COR-L47 (cell line): ENCODE measurements around the gene PEX5L.
A peak's percentile ranks its signal among the peaks of the same experiment; 100 is the strongest.

ENCODE experiments used
- DNase-seq: peaks from one replicate; lab custom pipeline; 2025; lab: John Stamatoyannopoulos, UW

PEX5L gene

DNA sequence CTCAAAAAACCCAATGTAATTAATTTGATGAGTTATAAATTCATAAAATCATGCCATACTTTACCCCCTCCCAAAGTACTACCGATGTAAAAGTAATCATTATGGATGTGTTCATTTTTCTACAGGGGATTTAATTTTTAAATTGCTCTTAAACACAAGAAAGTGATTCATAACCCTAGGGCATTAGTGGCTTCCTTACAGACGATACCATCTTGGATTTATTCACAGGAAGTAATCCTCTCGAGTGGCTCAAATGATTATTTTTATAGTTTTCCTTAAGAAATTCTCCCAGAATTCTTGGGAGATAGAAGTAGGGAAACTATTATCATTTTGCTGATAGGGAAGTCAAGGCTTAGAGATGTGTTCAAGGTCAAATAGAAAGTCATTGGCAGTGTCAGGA lies 80.9 kb downstream of the PEX5L start:
- DNase-seq: no peak

DNA sequence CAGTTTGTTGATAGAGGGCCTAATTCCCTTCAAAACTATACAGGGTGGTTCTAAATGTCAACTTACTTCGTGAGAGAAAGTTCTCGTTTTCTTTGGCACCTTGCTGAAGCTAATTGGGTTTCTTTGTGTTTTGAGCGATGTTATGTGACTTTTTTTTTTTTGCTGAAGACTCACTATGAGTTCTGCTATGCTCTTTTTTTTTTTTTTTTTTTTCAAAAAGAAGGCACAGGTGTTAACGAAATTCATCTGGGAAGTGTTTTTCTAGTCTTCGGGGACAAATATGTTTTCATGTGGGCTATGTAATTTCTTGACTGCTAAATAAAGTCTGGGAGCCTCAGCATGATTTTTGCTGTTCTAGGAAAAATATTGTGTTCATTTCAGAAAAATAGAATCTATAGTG lies 81.5 kb downstream of the PEX5L start:
- DNase-seq: no peak

DNA sequence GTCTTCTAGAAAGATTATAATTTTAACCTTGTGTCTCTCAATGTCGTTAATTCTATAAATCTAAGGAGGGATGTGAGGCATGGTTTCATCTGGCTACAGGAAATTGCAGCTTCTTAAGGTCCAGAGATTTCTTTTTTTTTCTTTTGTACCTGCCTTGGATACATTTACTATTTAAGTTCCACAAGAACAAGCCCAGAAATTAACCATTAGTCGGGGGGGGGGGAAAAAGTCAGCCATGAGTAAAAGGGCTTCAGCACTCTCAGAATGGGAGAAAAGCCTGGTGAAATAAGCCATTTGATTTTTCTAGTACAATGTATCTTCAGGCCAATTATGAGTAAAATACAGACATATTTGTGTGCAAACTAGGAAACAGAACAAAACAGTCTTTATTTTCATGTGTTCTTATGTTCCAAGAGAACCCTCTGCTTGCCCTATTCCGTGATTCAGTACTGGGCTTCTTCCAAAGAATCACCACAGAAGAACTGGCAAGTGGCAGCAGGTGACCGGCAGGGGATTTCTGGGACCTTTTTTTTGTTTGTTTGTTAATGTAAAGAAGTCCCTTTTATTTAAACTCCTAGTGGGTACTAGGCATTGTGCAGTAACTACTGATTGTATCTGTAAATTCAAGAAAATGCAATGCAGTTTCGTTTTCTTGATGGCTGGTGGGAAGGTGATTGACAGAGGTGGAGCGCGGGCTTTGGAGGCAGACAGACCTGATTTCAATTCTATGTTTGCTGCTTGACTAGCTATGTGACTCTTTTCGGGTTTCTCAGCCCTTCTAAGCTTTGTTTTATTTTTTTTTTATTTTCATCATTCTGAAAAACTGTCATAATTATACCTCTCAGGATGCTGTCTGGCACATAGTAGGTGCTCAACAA lies 82.5 kb downstream of the PEX5L start:
- no peak for DNase-seq

DNA sequence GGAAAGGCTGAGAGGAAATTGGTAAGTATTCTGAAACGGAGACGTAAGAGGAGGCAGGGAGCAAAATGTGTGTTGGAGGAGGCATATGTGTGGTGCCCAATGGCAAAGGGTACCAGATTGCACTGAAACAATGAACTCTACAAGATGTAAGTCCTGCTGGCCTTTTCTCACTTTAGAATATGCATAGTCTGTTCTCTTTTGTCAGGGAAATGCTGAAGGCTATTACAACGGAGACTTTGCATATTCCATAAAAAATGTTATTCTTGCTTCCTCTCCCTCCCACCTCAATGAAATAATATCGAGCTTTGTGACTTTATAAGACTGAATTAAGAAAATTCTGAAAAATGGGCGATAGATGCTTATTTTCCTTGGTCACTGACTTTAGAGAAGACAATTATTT lies 85.9 kb downstream of the PEX5L start:
- no peak for DNase-seq

DNA sequence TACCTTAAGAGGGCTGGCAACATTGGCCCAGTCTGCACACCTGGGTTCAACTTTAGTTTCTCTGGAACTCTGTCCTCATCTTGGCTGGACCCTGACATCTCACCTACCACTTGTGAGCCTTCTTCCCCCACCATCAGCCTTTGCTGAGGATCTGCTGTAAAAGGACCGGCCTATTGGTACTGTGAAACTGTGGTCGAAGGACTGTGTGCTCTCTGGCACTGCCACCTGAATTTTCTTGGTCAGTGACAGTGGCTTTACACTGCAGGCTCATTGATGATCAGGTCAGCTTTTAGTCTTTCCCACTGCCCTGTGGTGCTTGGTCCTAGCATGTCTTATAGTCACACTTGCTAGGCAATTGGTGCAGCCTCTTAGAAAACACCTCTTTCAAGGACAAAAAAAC lies 86.9 kb downstream of the PEX5L start:
- DNase-seq: no peak

DNA sequence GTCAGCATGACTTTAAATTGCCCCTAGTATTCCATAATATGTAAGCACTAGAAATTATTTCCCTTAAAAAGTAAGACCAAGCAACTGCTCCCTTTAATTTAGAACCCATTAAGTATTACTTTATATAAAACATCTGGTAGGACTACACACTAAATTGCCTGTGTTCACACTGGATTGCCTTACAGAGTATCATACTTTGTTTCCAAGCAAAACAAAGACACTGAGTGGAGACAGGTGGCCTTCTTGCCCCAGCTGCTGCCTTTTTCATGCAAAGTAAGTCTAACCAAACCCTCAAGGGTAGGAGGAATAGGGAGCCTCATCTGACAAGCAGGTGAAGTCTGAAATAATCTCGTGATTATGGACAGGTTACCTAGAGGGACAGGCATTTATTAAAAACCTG lies 87.3 kb downstream of the PEX5L start:
- DNase-seq: peak; percentile 73

DNA sequence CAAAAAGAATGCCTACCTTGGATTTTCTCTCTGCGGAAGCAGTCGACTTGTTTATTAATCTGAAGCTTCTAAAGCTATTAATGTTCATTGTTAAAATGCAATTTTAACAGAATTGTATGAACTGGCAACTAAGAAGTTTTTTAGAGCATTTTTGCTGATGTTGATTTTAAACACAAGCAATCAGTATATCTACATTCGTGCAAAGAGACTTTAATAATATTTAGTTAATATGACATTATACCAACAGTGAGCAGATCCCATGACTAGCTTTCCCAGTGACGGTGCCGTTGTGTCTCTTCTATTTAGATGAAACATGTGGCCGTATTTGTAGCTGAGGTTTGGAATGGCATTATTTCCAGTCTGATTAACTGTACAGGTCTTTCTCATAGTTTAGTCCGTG lies 88.0 kb downstream of the PEX5L start:
- DNase-seq: no peak

DNA sequence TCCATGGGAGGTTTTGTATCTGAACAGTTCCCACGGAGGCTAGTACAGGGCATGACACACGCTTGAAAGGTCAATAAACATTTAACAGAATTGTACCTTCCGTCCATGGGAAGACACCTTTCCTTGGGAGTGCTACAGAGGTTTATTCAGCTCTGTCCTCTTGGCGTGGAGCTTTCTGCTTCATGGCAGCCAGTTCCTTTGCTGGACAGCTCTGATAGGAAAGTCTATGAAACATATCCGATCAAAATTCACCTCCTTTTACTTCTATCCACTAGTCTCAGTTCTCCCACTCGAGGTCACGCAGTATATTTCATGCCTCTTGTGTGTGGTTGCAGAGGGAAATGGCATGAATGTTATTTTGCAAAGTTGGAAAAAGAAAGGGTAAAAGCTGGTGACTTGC lies 91.2 kb downstream of the PEX5L start:
- DNase-seq: no peak

DNA sequence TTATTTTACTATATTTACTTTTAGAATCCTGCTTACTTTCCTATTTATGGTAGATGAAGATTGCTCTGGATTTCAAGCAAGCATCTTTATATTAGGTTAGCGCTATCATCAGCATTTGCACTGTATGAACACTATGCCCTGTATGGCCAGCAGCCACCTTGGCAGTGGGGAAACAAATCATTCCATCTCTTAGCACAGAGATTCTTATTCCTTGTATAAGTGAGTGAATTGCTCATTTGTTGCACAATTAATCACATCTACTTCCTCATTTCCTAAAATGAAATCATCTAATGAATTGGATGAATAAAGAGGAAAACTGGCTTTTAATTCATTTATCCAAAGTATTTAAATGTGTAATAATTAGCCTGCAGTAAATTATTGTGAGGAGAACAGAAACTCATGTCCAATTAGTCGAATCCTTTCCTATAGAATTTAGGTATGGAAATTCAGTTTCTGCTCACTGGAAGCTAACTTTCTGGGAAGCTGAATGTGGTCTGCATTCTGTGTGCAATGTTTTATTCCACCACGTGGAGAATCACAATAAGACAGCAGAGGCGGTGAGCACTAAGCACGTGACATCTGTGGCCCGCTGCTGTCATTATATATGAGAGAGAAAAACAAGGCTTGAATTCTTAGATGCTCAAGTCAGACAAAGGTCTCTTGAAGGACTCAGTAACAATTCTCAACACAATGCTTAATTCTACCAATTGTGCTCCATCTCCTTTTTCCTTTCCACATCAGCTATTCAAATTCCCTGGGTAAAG lies 93.4 kb downstream of the PEX5L start:
- DNase-seq: no peak

DNA sequence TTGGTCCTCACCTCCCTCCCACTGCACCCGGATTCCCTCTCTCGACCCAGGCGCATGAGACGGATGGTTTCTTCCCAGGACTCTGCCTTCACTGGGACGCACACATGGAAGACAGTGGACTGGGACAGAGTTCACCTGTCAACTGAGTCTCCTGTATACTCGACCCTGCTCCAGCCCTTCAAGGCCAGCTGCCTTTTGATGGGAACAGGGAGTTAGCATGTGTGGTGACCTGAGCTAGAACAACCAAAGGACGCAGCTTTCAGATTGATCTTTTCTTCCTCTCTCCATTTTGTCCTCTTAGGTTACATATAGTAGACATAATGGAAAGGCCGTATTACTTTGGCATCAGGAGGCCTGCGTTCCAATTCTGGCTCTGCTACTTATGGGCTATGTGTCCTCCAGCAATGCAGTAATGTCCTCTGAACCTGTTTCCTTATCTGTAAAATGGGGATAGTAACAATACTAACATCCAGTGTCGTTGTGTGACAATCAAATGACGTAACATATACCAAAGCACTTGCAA lies 94.1 kb downstream of the PEX5L start:
- DNase-seq: no peak

DNA sequence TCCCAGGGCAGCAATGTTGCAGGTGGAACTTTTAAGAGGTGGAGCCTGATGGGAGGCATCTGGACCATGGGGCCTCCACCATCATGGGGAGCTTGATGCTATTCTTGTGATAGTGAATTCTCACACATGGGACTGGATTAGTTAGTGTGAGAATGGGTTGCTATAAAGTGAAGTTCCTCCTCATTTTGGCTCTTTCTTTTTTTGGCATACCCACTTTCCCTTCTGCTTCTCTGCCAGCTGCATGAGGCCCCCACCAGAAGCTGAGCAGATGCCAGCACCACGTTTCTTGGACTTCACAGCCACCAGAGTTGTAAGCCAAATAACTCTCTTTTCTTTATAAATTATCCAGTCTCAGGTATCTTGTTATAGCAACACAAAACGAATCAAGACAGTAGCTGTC lies 101.0 kb downstream of the PEX5L start:
- no peak for DNase-seq

DNA sequence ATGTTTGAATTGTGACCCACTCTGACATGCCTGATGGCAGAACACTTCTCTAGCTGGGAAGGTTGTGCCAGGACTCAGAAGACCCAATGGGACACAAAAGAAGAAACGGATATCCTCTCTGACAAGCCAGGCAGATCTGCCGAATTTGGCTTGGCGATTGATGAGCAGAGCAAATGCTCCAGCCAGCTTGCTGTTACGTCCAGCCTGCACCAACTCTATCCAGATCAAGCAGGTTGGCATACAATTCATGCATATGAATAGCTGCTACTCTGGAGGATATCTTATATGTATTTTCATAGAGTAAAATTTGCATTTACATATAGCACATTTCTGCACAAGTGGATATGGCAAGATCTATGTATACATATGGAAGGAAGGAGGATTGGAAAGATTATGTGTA lies 102.8 kb downstream of the PEX5L start:
- DNase-seq: no peak

DNA sequence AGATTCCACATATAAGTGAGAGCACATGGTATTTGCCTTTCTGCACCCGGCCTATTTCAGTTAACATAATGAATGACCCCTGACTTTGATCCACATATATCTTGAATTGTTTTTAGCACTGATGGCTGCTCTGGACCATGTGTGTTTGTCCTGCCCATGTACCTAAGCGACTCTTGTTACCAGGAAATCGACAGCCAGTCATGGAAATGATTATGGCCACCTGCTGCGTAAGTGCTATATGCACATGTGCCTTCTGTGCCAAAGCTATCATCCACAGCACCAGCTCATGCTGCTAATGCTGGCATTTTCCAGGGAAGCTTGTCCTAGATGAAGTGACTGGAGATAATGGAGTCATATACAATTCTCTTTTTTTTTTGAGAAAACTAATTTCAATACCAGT lies 103.7 kb downstream of the PEX5L start:
- peak; percentile 81 for DNase-seq

DNA sequence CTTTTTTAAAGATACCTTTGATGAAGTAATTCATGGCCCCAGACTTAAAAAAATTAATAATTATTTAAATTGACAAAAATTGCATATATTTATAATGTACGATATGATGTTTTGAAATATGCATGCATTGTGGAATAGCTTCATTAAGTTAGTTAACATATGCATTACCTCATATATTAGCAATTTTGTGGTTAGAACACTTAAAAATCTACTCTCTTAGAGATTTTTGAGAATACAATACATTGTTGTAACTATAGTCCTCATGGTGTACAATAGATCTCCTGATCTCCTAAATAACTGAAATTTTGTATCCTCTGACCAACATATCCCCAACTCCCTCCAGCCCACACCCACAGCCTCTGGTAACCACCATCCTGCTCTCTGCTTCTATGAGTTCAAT lies 104.1 kb downstream of the PEX5L start:
- DNase-seq: no peak

DNA sequence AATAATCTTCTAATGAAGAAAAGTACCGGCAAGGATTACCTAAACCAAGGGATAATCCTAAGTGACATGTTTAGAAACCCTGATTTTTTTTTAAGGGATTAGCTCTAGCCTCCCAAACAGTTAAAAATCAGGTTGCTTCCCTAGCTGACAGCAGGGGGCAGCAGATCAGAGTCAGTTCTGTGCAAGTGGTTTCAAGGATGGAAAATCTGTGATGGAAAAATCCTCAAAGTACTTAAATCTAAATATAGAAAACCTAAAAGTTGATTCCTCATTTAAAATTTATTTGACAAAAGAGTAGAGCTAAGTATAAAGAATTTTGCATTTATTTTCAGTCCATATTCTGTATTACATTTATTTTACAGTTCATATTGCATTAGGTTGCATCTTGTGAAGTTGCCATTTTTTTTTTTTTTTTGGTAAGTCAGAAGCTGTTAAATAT lies 107.6 kb downstream of the PEX5L start:
- peak; percentile 53 for DNase-seq

DNA sequence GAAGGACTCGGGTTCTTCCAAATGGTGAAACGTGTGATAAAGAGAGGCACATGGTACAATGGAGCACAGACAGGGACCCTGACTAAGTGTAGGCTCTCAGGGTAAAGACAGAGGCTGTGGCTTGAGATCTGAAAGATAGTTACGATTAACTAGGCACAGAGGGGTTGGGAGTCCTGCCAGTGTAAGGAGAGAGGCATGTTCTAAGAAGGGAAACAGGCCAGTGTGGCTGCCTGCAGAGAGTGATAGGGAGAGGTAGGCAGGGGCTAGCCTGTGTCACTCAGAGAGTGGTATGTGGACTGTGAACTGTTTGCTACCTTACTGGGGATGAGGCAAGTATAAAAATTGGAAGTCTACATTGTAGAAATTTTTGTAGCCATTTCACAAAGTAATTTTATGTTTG lies 109.5 kb downstream of the PEX5L start:
- DNase-seq: no peak

DNA sequence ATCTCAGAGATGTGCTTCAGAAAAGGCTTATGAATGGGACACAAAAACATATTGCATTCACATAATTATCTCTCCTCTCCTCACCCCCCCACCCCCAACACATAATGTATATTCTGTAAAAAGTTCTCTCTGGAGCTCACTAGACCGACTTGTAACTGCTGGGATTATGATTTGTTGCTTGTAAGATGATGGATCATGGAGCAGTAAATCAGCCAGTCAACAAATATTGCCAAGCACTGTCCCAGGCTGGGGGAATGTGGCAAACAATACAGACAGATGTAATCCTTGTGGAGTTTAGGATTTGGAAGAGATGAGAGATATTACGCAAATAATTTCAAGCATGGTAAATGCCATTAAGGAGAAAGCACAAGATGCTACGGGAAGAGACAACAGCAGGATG lies 114.8 kb downstream of the PEX5L start:
- DNase-seq: no peak

DNA sequence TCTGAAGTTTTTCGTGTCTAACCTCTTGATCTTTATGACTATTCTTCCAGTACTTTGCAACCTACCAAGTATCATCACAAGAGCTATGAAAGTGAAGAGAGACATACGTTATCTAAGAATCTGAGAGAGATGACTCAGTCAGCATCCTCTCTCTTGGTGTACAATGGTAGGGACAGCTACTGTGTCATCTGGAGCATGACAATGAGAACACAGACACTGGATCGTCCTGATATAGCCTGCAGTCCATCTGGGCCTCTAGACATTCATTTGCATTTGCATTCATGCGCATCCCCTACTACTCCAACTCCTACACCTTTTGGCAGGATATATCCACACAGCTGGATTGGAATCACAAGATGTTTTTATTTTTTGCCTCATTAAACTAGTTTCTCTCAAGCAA lies 115.2 kb downstream of the PEX5L start:
- no peak for DNase-seq

DNA sequence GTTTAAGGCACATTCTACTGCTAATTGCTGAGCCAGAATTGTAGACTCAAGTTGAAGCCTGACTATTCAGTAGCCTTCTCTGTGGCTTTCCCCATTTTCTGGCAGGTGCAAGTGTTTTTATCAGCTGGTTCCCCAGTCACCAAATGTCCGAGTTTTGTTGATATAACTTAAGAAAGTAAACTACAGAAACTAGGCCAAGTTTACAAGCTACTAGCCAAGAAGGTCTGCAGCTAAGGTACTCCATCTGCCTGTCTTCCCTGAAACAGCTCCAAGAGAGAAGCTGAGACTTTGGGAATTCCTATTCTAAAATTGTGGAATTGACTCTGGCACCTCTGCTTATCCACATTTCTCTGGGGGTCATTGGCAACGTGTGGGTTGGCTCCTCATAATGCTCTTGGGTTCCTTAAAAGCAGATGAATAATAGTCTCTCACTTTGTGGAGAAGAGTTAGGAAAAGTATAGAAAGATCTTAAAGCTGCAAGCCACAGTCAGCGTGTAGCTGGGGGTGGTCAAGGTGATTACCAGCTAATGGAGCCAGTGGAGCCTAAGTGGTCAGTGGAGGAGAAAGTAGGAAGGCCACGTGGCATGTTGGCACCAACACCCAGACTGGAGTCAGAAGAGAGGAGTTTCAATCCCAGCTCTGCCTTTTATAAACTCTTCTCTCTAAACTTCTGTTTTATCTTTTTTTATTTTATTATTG lies 128.8 kb downstream of the PEX5L start:
- no peak for DNase-seq

DNA sequence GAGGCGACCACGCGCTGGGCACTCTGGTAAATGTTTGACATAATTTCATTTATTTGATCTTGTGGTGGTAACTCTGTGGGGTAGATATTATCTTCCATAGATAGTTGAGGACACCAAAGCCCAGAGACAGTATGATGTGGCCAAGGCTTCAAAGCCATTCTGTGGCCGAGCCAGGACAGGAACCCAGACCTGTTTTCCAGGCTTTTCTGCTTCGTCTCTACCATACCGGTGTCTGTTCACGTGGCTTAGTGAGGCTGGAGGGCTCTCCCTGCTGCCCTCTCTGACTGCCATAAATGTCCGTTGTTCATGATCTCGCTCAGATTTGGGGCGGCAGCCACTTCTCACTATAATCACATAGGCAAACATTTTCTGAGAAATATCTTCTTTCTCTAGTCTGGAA lies 134.7 kb downstream of the PEX5L start:
- no peak for DNase-seq

DNA sequence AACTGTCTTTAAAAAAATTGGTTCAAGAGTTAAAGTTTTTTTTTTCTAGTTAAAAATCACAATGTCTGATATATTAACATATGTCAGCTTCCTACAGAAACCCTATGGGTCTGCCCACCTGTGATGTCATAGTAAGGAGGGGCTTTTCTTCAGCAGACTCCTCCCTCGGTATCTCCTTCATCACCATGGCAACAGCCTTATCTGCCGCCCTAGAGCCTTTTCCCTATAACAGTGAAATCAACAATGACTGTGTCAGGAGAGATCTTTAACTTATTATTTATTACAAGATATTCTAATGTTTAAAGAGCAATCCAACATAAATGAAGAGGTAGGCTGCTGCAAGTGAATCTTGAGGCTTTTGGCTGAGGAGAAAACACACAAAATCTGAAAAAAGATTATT lies 138.7 kb downstream of the PEX5L start:
- DNase-seq: peak; percentile 22

DNA sequence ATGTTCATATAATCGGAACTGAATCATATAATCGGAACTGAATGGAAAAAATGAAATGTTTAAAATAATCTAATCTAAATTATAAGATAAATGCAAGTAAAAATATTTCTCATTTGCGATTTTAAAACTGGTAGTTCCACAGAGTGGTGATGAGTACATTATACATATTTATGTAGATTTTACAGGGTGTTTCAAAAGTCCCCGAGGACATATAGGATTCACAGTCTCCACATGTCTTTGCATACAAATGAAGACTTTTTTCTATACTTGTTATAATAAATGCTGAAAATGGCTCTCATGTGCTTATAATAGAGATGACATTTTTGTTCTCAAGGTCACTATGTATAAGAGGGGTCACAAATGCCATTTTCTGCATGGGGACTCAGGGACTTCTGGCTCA lies 139.5 kb downstream of the PEX5L start:
- DNase-seq: no peak

DNA sequence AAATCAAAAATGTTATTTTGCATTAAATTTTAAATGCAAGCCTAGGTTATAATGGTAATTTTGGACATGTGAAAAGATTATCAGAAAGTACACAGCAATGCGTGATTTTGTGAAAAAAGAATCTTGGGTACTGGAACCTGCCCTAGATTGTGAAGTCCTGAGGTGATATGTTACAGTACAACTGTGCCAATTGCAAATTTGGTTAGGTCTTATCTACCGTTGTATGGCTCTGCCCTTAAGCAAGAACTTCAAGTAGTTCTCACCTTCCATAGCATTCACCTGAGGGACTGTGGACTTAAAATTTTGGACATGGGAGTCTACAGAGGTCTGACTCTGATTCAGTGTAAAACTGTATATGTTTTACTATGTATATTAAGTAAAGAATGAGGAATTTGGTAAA lies 140.2 kb downstream of the PEX5L start:
- DNase-seq: no peak
